Measurements from ENCODE around the gene EFTUD2. TPM values are rescaled to one million over a fixed set of nuclear protein-coding genes. Genes with fewer than 3 reads are reported as not detected.

The EFTUD2 gene
- total and polyA plus RNA-seq, 2 donors (not counting 1 experiment from before 2014, with no cell fraction given) = 88.0 to 154 TPM

GRCh38 chr17:44925731-44926697 lies 26.8 kb upstream of the EFTUD2 start:
- Histone ChIP-seq H3K9me3 (ENCODE audit: control insufficient read depth, insufficient read depth, low read depth, low read length) (no peaks in the 10 kb centered on the region), H3K79me2 (ENCODE audit: control insufficient read depth, insufficient read depth, low read length) (no peaks in the 10 kb centered on the region), H3K27ac (ENCODE audit: insufficient read depth, low read length) (no peak overlapping the region), H3K27me3 (ENCODE audit: control insufficient read depth, insufficient read depth, low read length) (peaks cover 2% of the 10 kb centered on the region), H3K4me3 (replicated peaks in 1 of 4; ENCODE audit: control extremely low read depth in 1 of 4, insufficient read depth in 1 of 4, low read depth in 3 of 4, low read length in 4 of 4) (no peak overlapping the region), H3K36me3 (ENCODE audit: control insufficient read depth, insufficient read depth, low read length) (peaks cover 22% of the 10 kb centered on the region), H3K4me2 (ENCODE audit: extremely low read depth, insufficient read depth, low read length) (no peak overlapping the region), H2AFZ (ENCODE audit: low read length) (no peak overlapping the region), H3K4me1 (ENCODE audit: control insufficient read depth, extremely low read depth, insufficient read depth, low read length) (no peaks in the 10 kb centered on the region), H3K9ac (ENCODE audit: insufficient read depth, low read length) (no peak overlapping the region), H4K20me1 (ENCODE audit: control insufficient read depth, extremely low read depth, insufficient read depth, low read length) (no peaks in the 10 kb centered on the region)
- DNase-seq (ENCODE audit: low read depth in 2 of 2) = no peak
- TF ChIP-seq CTCF (conservative IDR thresholded peaks at IDR 0.05 in 1 of 2, IDR thresholded peaks at IDR 0.05 in 1 of 2; ENCODE audit: low read depth in 1 of 2, low read length in 2 of 2) = no peak
- TF ChIP-seq EZH2 (IDR thresholded peaks at IDR 0.05; ENCODE audit: low read length, missing control alignments) = no peak

GRCh38 chr17:44924107-44924544 lies 24.9 kb upstream of the EFTUD2 start:
- Histone ChIP-seq H4K20me1 (ENCODE audit: control insufficient read depth, extremely low read depth, insufficient read depth, low read length) (no peaks in the 10 kb centered on the region), H3K4me2 (ENCODE audit: extremely low read depth, insufficient read depth, low read length) (no peak overlapping the region)
- no peak for DNase-seq (ENCODE audit: low read depth in 2 of 2)

More at GRCh38 chr17:44924107-44924544, 24.9 kb upstream of the EFTUD2 start:
- Histone ChIP-seq H3K27me3 (ENCODE audit: control insufficient read depth, insufficient read depth, low read length) (peaks cover 2% of the 10 kb centered on the region), H3K4me3 (replicated peaks in 1 of 4; ENCODE audit: control extremely low read depth in 1 of 4, insufficient read depth in 1 of 4, low read depth in 3 of 4, low read length in 4 of 4) (no peak overlapping the region), H2AFZ (ENCODE audit: low read length) (no peak overlapping the region), H3K9me3 (ENCODE audit: control insufficient read depth, insufficient read depth, low read depth, low read length) (no peaks in the 10 kb centered on the region), H3K79me2 (ENCODE audit: control insufficient read depth, insufficient read depth, low read length) (no peaks in the 10 kb centered on the region), H3K27ac (ENCODE audit: insufficient read depth, low read length) (no peak overlapping the region), H3K9ac (ENCODE audit: insufficient read depth, low read length) (no peak overlapping the region), H3K36me3 (ENCODE audit: control insufficient read depth, insufficient read depth, low read length) (peaks cover 19% of the 10 kb centered on the region), H3K4me1 (ENCODE audit: control insufficient read depth, extremely low read depth, insufficient read depth, low read length) (no peaks in the 10 kb centered on the region)
- TF ChIP-seq EZH2 (IDR thresholded peaks at IDR 0.05; ENCODE audit: low read length, missing control alignments) = no peak
- no peak for TF ChIP-seq CTCF (conservative IDR thresholded peaks at IDR 0.05 in 1 of 2, IDR thresholded peaks at IDR 0.05 in 1 of 2; ENCODE audit: low read depth in 1 of 2, low read length in 2 of 2)

Measured in fibroblast of lung (primary cell).